ENCODE results near the gene SDE2.

The SDE2 gene

DNA sequence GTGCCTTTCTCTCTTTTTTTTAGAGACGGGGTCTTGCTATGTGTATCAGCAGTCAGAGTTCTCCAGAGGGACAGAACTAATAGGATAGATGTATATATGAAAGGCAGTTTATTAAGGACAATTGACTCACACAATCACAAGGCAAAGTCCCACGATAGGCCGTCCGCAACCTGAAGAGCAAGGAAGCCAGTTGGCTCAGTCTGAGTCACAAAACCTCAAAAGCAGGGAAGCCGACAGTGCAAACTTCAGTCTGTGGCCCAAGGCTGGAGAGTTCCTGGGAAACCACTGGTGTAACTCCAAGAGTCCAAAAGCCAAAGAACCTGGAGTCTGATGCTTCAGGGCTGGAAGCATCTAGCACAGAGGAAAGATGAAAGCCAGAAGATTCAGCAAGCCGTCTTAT, 47.1 kb upstream of the SDE2 start:
- no peaks in the 10 kb centered on the region for H3K27me3 ChIP-seq (ENCODE audit: low read length)
- H3K36me3 ChIP-seq (ENCODE audit: low read length) = no peaks in the 10 kb centered on the region
- no peak overlapping the region for H2AFZ ChIP-seq (ENCODE audit: low read depth, low read length, severe bottlenecking)
- no peak overlapping the region for H3K4me3 ChIP-seq (ENCODE audit: insufficient read depth, low read length, poor library complexity, severe bottlenecking)
- TF ChIP-seq, protein P1, sequence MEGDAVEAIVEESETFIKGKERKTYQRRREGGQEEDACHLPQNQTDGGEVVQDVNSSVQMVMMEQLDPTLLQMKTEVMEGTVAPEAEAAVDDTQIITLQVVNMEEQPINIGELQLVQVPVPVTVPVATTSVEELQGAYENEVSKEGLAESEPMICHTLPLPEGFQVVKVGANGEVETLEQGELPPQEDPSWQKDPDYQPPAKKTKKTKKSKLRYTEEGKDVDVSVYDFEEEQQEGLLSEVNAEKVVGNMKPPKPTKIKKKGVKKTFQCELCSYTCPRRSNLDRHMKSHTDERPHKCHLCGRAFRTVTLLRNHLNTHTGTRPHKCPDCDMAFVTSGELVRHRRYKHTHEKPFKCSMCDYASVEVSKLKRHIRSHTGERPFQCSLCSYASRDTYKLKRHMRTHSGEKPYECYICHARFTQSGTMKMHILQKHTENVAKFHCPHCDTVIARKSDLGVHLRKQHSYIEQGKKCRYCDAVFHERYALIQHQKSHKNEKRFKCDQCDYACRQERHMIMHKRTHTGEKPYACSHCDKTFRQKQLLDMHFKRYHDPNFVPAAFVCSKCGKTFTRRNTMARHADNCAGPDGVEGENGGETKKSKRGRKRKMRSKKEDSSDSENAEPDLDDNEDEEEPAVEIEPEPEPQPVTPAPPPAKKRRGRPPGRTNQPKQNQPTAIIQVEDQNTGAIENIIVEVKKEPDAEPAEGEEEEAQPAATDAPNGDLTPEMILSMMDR (IDR thresholded peaks at IDR 0.05; ENCODE audit: insufficient read depth, low read length, poor library complexity, severe bottlenecking) = no peak
- no peak for TF ChIP-seq EZH2phosphoT487 (conservative IDR thresholded peaks at IDR 0.05; ENCODE audit: low read length)
- no peaks in the 10 kb centered on the region for H3K79me2 ChIP-seq (ENCODE audit: insufficient read depth, low read length)
- H3K27ac ChIP-seq (ENCODE audit: low read depth, low read length) = no peak overlapping the region
- no peaks in the 10 kb centered on the region for H3K9me3 ChIP-seq (ENCODE audit: insufficient read depth, low read length)
- H3F3A ChIP-seq (ENCODE audit: insufficient read depth) = no peaks in the 10 kb centered on the region
- H4K20me1 ChIP-seq (ENCODE audit: low read depth, low read length) = no peaks in the 10 kb centered on the region
- H3K9me2 ChIP-seq (replicated peaks; ENCODE audit: insufficient read depth, low read length) = no peaks in the 10 kb centered on the region
- H3K4me2 ChIP-seq (ENCODE audit: low read depth, low read length, poor library complexity, severe bottlenecking) = no peak overlapping the region
- no peak overlapping the region for H3K9ac ChIP-seq (ENCODE audit: low read length)

DNA sequence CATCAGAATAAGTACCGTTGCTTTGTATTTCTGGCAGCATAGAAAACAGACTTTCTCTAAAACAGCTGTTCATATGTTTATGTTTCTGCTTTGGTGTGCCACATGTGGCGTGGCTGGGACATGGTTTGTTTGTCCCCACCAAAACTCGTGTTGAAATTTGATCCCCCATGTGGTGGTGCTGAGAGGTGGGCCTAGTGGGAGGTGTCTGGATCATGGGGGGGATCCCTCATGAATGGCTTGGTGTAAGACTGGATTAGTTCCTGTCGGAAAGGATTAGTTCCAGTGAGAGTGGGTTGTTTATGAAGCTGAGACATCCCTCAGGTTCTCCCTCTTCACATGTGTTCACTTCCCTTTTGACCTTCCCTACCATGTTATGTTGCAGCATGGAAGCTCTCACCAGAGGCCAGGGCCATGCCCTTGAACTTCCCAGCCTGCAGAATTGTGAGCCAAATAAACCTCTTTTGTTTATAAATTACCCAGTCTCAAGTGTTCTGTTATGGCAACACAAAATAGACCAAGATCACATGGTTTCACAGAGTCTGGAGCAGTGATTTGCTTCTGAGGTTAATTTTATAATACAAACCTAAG, 45.5 kb upstream of the SDE2 start:
- Histone ChIP-seq H3K27me3 (ENCODE audit: low read length) (no peaks in the 10 kb centered on the region), H2AFZ (ENCODE audit: low read depth, low read length, severe bottlenecking) (no peak overlapping the region), H3K79me2 (ENCODE audit: insufficient read depth, low read length) (no peaks in the 10 kb centered on the region), H3K9ac (ENCODE audit: low read length) (no peak overlapping the region), H4K20me1 (ENCODE audit: low read depth, low read length) (no peaks in the 10 kb centered on the region), H3K27ac (ENCODE audit: low read depth, low read length) (no peak overlapping the region), H3K9me2 (replicated peaks; ENCODE audit: insufficient read depth, low read length) (no peaks in the 10 kb centered on the region), H3K4me2 (ENCODE audit: low read depth, low read length, poor library complexity, severe bottlenecking) (no peak overlapping the region), H3F3A (ENCODE audit: insufficient read depth) (no peaks in the 10 kb centered on the region), H3K4me3 (ENCODE audit: insufficient read depth, low read length, poor library complexity, severe bottlenecking) (no peak overlapping the region), H3K36me3 (ENCODE audit: low read length) (no peaks in the 10 kb centered on the region), H3K9me3 (ENCODE audit: insufficient read depth, low read length) (no peaks in the 10 kb centered on the region)
- no peak for TF ChIP-seq EZH2phosphoT487 (conservative IDR thresholded peaks at IDR 0.05; ENCODE audit: low read length)
- TF ChIP-seq, protein P1 (IDR thresholded peaks at IDR 0.05; ENCODE audit: insufficient read depth, low read length, poor library complexity, severe bottlenecking) = no peak

DNA sequence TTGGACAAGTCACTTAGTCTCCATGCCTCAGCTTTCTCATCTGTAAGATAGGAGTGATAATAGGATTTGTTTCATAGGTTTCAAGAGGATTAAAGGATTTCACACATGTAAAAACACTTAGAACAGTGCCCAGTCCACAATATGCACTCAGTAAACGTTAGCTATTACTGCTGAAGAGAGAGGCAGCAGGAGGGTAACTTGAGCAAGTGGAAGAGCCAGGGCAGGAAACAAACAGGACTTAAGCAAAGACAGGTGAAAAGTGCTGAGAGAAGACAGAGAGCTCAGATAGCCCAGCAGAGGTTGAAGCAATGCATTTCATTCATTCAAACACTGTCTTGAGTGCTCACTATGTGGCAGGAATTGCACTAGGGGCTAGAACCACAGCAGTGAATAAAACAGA, 42.3 kb upstream of the SDE2 start:
- Histone ChIP-seq H3K79me2 (ENCODE audit: insufficient read depth, low read length) (no peaks in the 10 kb centered on the region), H3K4me3 (ENCODE audit: insufficient read depth, low read length, poor library complexity, severe bottlenecking) (no peak overlapping the region), H3F3A (ENCODE audit: insufficient read depth) (no peaks in the 10 kb centered on the region), H3K4me2 (ENCODE audit: low read depth, low read length, poor library complexity, severe bottlenecking) (no peak overlapping the region), H3K36me3 (ENCODE audit: low read length) (no peaks in the 10 kb centered on the region), H3K27ac (ENCODE audit: low read depth, low read length) (no peak overlapping the region), H3K9ac (ENCODE audit: low read length) (no peak overlapping the region), H3K9me3 (ENCODE audit: insufficient read depth, low read length) (no peaks in the 10 kb centered on the region), H3K9me2 (replicated peaks; ENCODE audit: insufficient read depth, low read length) (no peaks in the 10 kb centered on the region), H4K20me1 (ENCODE audit: low read depth, low read length) (no peaks in the 10 kb centered on the region), H2AFZ (ENCODE audit: low read depth, low read length, severe bottlenecking) (no peak overlapping the region), H3K27me3 (ENCODE audit: low read length) (no peaks in the 10 kb centered on the region)
- TF ChIP-seq, protein P1 (IDR thresholded peaks at IDR 0.05; ENCODE audit: insufficient read depth, low read length, poor library complexity, severe bottlenecking) = no peak
- no peak for TF ChIP-seq EZH2phosphoT487 (conservative IDR thresholded peaks at IDR 0.05; ENCODE audit: low read length)
